HG03045 (cell line): ENCODE results near the gene PAFAH1B1.

Experiments used
- ATAC-seq: cut with Tn5 transposase; IDR thresholded peaks from one replicate; pipeline ENCODE4 v1.9.1; 2021; ENCODE audit warnings: mild to moderate bottlenecking, moderate library complexity; ENCODE audit not compliant: unreplicated experiment

PAFAH1B1 gene

GRCh38 chr17:2701161-2701995 lies 107.9 kb downstream of the PAFAH1B1 start:
- ATAC-seq = no peak

GRCh38 chr17:2701996-2702741 lies 108.7 kb downstream of the PAFAH1B1 start:
- ATAC-seq = no peak

- ATAC-seq = no peak
These were observed 109.7 kb downstream of the PAFAH1B1 start for GRCh38 chr17:2703181-2703580.

- no peak for ATAC-seq
These were observed 110.2 kb downstream of the PAFAH1B1 start for GRCh38 chr17:2703606-2704005.

GRCh38 chr17:2704031-2704889 lies 110.8 kb downstream of the PAFAH1B1 start:
- ATAC-seq = no peak

GRCh38 chr17:2704890-2705248 lies 111.4 kb downstream of the PAFAH1B1 start:
- ATAC-seq = no peak

- ATAC-seq = no peak
These were observed 111.8 kb downstream of the PAFAH1B1 start for GRCh38 chr17:2705263-2705662.

GRCh38 chr17:2705888-2706795 lies 112.7 kb downstream of the PAFAH1B1 start:
- no peak for ATAC-seq

- no peak for ATAC-seq
These were observed 113.6 kb downstream of the PAFAH1B1 start for GRCh38 chr17:2706911-2707510.

GRCh38 chr17:2707721-2708584 lies 114.5 kb downstream of the PAFAH1B1 start:
- no peak for ATAC-seq

GRCh38 chr17:2708585-2709182 lies 115.2 kb downstream of the PAFAH1B1 start:
- no peak for ATAC-seq

- ATAC-seq = no peak
These were observed 115.8 kb downstream of the PAFAH1B1 start for GRCh38 chr17:2709183-2709661.

- no peak for ATAC-seq
These were observed 116.8 kb downstream of the PAFAH1B1 start for GRCh38 chr17:2710071-2710802.

- ATAC-seq = peak; percentile 25
These were observed 117.6 kb downstream of the PAFAH1B1 start for GRCh38 chr17:2710803-2711607.

GRCh38 chr17:2711608-2712299 lies 118.3 kb downstream of the PAFAH1B1 start, which contains the start of gene CLUH:
Gene CLUH (minus strand): TSS chr17:2711764. CDS start chr17:2711661, 103 bp downstream.
- peak; percentile 73 for ATAC-seq
